Fibroblast of lung (primary cell): ENCODE data around the gene ZNF506. TPM values are rescaled to one million over a fixed set of nuclear protein-coding genes. Genes with fewer than 3 reads are reported as not detected.
"Not testable (repeated sequence)": the region's sequence is repeated elsewhere in the genome, so short reads cannot be mapped to it uniquely, and the experiment has no call there.

Experiments used
- DNase-seq, 2 donors: peaks; one replicate each; pipeline versions ENCODE4 v3.0.0 to v3.0.0-alpha.2; 2010; ENCODE audit warnings: low read depth in 2 of 2
- H2AFZ ChIP-seq: 2 replicates; pipeline ENCODE4 v1.5.1; 2012; ENCODE audit warnings: low read length, control low read depth, inconsistent platforms
- H3K27ac ChIP-seq: 2 replicates; pipeline ENCODE4 v1.5.1; 2011; ENCODE audit warnings: low read length, control low read depth; ENCODE audit not compliant: insufficient read depth
- H3K27me3 ChIP-seq: 2 replicates; pipeline ENCODE4 v1.5.1; 2011; ENCODE audit warnings: mild to moderate bottlenecking, low read length; ENCODE audit not compliant: control insufficient read depth, insufficient read depth
- H3K36me3 ChIP-seq: 2 replicates; pipeline ENCODE4 v1.5.1; 2011; ENCODE audit warnings: low read length; ENCODE audit not compliant: control insufficient read depth, insufficient read depth
- H3K4me1 ChIP-seq: 2 replicates; pipeline ENCODE4 v1.5.1; 2011; ENCODE audit warnings: low read length; ENCODE audit not compliant: control insufficient read depth, insufficient read depth; ENCODE audit errors: extremely low read depth
- H3K4me2 ChIP-seq: 2 replicates; pipeline ENCODE4 v1.5.1; 2011; ENCODE audit warnings: low read length, control low read depth; ENCODE audit not compliant: insufficient read depth; ENCODE audit errors: extremely low read depth
- H3K4me3 ChIP-seq, 4 experiments: fragments of 200-600 bp in 1 of 4; sonication (generic) in 1 of 4; replicated peaks in 1 of 4; 2 replicates each; pipeline ENCODE4 v1.5.1; 2011 to 2016; ENCODE audit warnings: low read length in 4 of 4, low read depth in 3 of 4, mild to moderate bottlenecking in 3 of 4, control low read depth in 2 of 4, inconsistent platforms in 1 of 4, mixed read lengths in 1 of 4; ENCODE audit not compliant: insufficient read depth in 1 of 4; ENCODE audit errors: control extremely low read depth in 1 of 4
- H3K79me2 ChIP-seq: 2 replicates; pipeline ENCODE4 v1.5.1; 2012; ENCODE audit warnings: mild to moderate bottlenecking, low read length, inconsistent platforms; ENCODE audit not compliant: control insufficient read depth, insufficient read depth
- H3K9ac ChIP-seq: 2 replicates; pipeline ENCODE4 v1.5.1; 2011; ENCODE audit warnings: mild to moderate bottlenecking, low read length, control low read depth; ENCODE audit not compliant: insufficient read depth
- H3K9me3 ChIP-seq: 2 replicates; pipeline ENCODE4 v1.5.1; 2012; ENCODE audit warnings: low read depth, low read length; ENCODE audit not compliant: control insufficient read depth, insufficient read depth
- H4K20me1 ChIP-seq: 2 replicates; pipeline ENCODE4 v1.5.1; 2011; ENCODE audit warnings: low read length; ENCODE audit not compliant: control insufficient read depth, insufficient read depth; ENCODE audit errors: extremely low read depth
- CTCF ChIP-seq, 2 donors: IDR thresholded peaks in 1 of 2; conservative IDR thresholded peaks in 1 of 2; 1 replicate in 1 of 2; 2 replicates in 1 of 2; pipeline ENCODE4 v1.5.1; 2011 to 2012; ENCODE audit warnings: low read length in 2 of 2, control low read depth in 1 of 2, inconsistent platforms in 1 of 2, low read depth in 1 of 2, mild to moderate bottlenecking in 1 of 2
- EZH2 ChIP-seq: IDR thresholded peaks from 2 replicates; pipeline ENCODE4 v1.5.1; 2012; ENCODE audit warnings: low read length, control low read depth, mild to moderate bottlenecking; ENCODE audit errors: missing control alignments
- polyA plus RNA-seq, 2 donors: library from polyadenylated mRNA; depleted of rRNA in 1 of 2; stranded (reverse) in 1 of 2; unstranded in 1 of 2; fragments of >200 nt; gene quantifications; 2 replicates each; pipeline ENCODE4 v1.2.1, GENCODE V29; 2011 to 2012; ENCODE audit warnings: missing spikeins in 1 of 2
- total RNA-seq: library from RNA; depleted of rRNA; stranded (reverse); fragments of >200 nt; gene quantifications from 2 replicates; pipeline ENCODE4 v1.2.1, GENCODE V29; 2014

The ZNF506 gene
- total and polyA plus RNA-seq, 2 donors (not counting 1 experiment from before 2014, with no cell fraction given): 9.6 to 16.5 TPM

- peaks cover 1% of the 10 kb centered on the region for H3K36me3 ChIP-seq
- H3K9me3 ChIP-seq: no peaks in the 10 kb centered on the region
- H4K20me1 ChIP-seq: no peaks in the 10 kb centered on the region
- TF ChIP-seq CTCF (conservative IDR thresholded peaks at IDR 0.05 in 1 of 2, IDR thresholded peaks at IDR 0.05 in 1 of 2; ENCODE audit: low read depth in 1 of 2, low read length in 2 of 2) (no peak), EZH2 (no peak)
- H3K4me3 ChIP-seq: peak overlapping the region; percentile 51 to 89 (median 72)
- H3K79me2 ChIP-seq: peaks cover 12% of the 10 kb centered on the region
- H3K9ac ChIP-seq: peak overlapping the region; percentile 67
- H2AFZ ChIP-seq: peak overlapping the region; percentile 71
- no peaks in the 10 kb centered on the region for H3K4me1 ChIP-seq
- no peaks in the 10 kb centered on the region for H3K27me3 ChIP-seq
- peak overlapping the region; percentile 73 for H3K4me2 ChIP-seq
- peak overlapping the region; percentile 89 for H3K27ac ChIP-seq
- no peak for DNase-seq
These were observed 703 bp downstream of the ZNF506 start for GRCh38 chr19:19820774-19821320.

DNA sequence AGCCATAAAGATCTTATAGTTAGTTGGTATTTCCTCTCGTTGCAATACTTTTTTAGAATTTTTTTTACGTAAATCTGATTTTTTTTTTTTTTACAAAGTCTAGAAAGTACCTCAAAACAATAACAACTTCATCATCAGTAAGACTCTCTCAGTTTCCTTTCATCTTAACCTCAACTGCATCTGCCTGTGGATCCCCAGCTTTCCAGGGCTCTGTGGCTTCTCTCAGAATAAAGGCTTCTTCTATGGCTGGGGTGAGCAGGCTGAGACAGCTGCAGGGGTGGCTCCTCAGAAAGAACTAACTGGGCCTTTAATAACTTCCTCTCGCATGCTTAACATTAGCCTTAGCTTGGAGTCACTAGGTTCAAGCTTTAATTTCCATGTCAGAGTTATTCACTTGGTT, 4.2 kb downstream of the ZNF506 start:
- Histone ChIP-seq H3K36me3 (peaks cover 1% of the 10 kb centered on the region), H3K79me2 (peaks cover 15% of the 10 kb centered on the region)

GRCh38 chr19:19816679-19817078, 4.9 kb downstream of the ZNF506 start:
- no peak for TF ChIP-seq EZH2
- TF ChIP-seq CTCF (conservative IDR thresholded peaks at IDR 0.05 in 1 of 2, IDR thresholded peaks at IDR 0.05 in 1 of 2; ENCODE audit: low read depth in 1 of 2, low read length in 2 of 2): no peak
- Histone ChIP-seq H4K20me1 (no peaks in the 10 kb centered on the region), H3K9me3 (no peaks in the 10 kb centered on the region)

More for the DNA sequence above, 4.2 kb downstream of the ZNF506 start:
- Histone ChIP-seq H4K20me1 (no peaks in the 10 kb centered on the region), H3K9ac (no peak overlapping the region), H3K4me2 (no peak overlapping the region), H3K4me1 (no peaks in the 10 kb centered on the region), H3K27me3 (no peaks in the 10 kb centered on the region), H3K9me3 (no peaks in the 10 kb centered on the region), H3K4me3 (no peak overlapping the region), H2AFZ (no peak overlapping the region), H3K27ac (no peak overlapping the region)
- TF ChIP-seq EZH2: no peak
- TF ChIP-seq CTCF (conservative IDR thresholded peaks at IDR 0.05 in 1 of 2, IDR thresholded peaks at IDR 0.05 in 1 of 2; ENCODE audit: low read depth in 1 of 2, low read length in 2 of 2): no peak
- no peak for DNase-seq

GRCh38 chr19:19811999-19812398, 9.6 kb downstream of the ZNF506 start:
- DNase-seq, H3K4me1 ChIP-seq, H4K20me1 ChIP-seq, H3K9me3 ChIP-seq, H2AFZ ChIP-seq, H3K27me3 ChIP-seq, H3K4me3 ChIP-seq, H3K36me3 ChIP-seq, H3K9ac ChIP-seq, H3K79me2 ChIP-seq, H3K4me2 ChIP-seq, H3K27ac ChIP-seq: not testable (repeated sequence)

More at GRCh38 chr19:19816679-19817078, 4.9 kb downstream of the ZNF506 start:
- H3K4me2 ChIP-seq: no peak overlapping the region
- peaks cover 15% of the 10 kb centered on the region for H3K79me2 ChIP-seq
- no peak overlapping the region for H3K9ac ChIP-seq
- no peak for DNase-seq
- H3K36me3 ChIP-seq: peaks cover 1% of the 10 kb centered on the region
- H3K4me3 ChIP-seq: no peak overlapping the region
- no peak overlapping the region for H2AFZ ChIP-seq
- no peaks in the 10 kb centered on the region for H3K4me1 ChIP-seq
- no peaks in the 10 kb centered on the region for H3K27me3 ChIP-seq
- no peak overlapping the region for H3K27ac ChIP-seq
